ENCODE data around the gene PRDX2.
A peak's percentile ranks its signal among the peaks of the same experiment; 100 is the strongest.

The PRDX2 gene

DNA sequence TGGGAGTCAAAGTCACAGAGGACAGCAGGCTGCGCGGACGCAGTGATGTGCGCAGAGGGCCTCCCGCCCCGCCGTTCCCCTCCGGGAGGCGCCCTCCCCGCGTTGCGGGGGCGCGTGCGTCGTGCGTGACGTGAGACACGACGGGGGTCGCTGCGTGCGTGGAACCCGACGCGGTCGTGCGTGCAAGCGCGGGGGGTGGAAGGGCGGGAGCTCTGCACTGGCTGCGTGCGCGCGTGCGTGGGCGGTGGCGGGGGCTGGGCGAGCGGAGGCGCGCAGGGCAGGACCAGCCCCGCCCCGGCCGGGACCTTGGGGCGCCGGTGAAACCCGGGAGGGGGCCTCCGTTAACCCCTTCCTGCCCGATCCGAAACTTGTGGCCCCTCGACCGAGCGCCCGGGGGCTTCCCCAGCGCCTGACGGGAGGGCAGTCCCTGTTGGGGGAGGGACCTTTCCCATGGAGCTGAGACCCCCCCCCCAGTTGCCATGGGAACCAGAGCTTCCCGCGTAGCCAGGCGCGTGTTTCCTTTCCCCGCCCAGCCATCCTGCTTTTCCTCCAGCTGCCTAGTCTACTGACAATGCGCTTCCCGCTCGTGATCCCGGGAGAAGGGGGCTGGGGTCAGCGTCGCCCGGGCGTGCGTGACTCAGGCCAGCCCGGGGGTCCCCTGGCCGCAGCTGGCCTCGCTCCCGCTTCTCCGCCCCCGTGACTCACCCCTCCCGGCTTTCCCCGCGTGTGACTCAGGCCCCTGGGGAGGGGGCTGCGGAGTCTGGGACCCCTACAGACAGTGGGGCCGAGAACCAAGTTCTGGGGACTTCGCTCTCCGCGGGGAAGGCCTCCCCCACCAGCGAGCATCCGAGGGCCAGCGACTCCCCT, 18.9 kb downstream of the PRDX2 start:
- Histone ChIP-seq H3K14ac (ENCODE audit: low read length in 2 of 2) (peak overlapping the region in 1 of 2 experiments; percentile 98), H3K27ac (ENCODE audit: low read length, poor library complexity, severe bottlenecking) (peak overlapping the region; percentile 60), H2AK5ac (ENCODE audit: low read length, severe bottlenecking) (peak overlapping the region; percentile 49), H2BK5ac (ENCODE audit: low read depth, low read length, poor library complexity, severe bottlenecking) (peak overlapping the region; percentile 40), H3K9ac (ENCODE audit: low read length) (peak overlapping the region; percentile 86), H3K9me3 (ENCODE audit: control insufficient read depth, low read length) (no peaks in the 10 kb centered on the region), H3K36me3 (ENCODE audit: control insufficient read depth in 1 of 2, insufficient read depth in 2 of 2, low read depth in 1 of 2, low read length in 2 of 2) (no peaks in the 10 kb centered on the region), H2AFZ (ENCODE audit: low read depth, low read length) (no peak overlapping the region), H3K4ac (ENCODE audit: low read depth in 1 of 2, low read length in 2 of 2) (peak overlapping the region; percentile 89 to 95), H2BK12ac (ENCODE audit: low read length in 2 of 2) (peak overlapping the region; percentile 94 to 99), H3K27me3 (ENCODE audit: control insufficient read depth in 1 of 2, insufficient read depth in 1 of 2, low read length in 2 of 2) (no peaks in the 10 kb centered on the region), H3K4me3 (ENCODE audit: insufficient read depth in 1 of 2, low read depth in 1 of 2, low read length in 2 of 2) (peak overlapping the region; percentile 57 to 74), H4K8ac (ENCODE audit: low read length) (peak overlapping the region; percentile 98), H3K79me1 (replicated peaks; ENCODE audit: low read length, poor library complexity, severe bottlenecking) (peaks cover 1% of the 10 kb centered on the region), H3K4me2 (ENCODE audit: low read length, poor library complexity, severe bottlenecking) (peak overlapping the region; percentile 91), H4K91ac (ENCODE audit: low read length) (peak overlapping the region; percentile 99), H2BK120ac (ENCODE audit: low read depth, low read length) (peak overlapping the region; percentile 83), H2BK15ac (ENCODE audit: low read depth, poor library complexity, severe bottlenecking) (peak overlapping the region; percentile 60), H3K18ac (ENCODE audit: low read depth in 1 of 2, low read length in 2 of 2) (peak overlapping the region; percentile 95 to 98), H3K4me1 (ENCODE audit: control insufficient read depth, insufficient read depth, low read depth, low read length) (peaks cover 47% of the 10 kb centered on the region), H3K23ac (ENCODE audit: low read length in 2 of 2) (peak overlapping the region in 1 of 2 experiments; percentile 2)
- DNase-seq: peak; percentile 96
- WGBS: under 1% methylated on average over 54 of the region's 88 CpGs

DNA sequence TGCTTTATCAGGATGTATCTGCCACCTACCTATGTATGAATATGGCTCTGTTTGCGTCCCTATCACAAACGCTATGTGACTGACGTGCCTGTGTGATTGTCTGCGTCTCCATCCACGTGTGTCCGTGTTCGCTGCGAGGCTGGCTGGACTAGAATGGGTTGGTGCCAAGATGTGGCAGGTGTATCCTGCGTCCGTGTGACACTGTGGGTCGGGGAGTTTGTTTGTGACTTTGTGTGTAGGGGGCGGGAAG, 19.5 kb downstream of the PRDX2 start:
- H4K91ac ChIP-seq (ENCODE audit: low read length): peak overlapping the region; percentile 99
- peak overlapping the region; percentile 64 to 95 for H3K4ac ChIP-seq (ENCODE audit: low read depth in 1 of 2, low read length in 2 of 2)
- H2AK5ac ChIP-seq (ENCODE audit: low read length, severe bottlenecking): peak overlapping the region; percentile 92
- H4K8ac ChIP-seq (ENCODE audit: low read length): peak overlapping the region; percentile 98
- peak overlapping the region; percentile 91 for H3K4me2 ChIP-seq (ENCODE audit: low read length, poor library complexity, severe bottlenecking)
- H2BK120ac ChIP-seq (ENCODE audit: low read depth, low read length): peak overlapping the region; percentile 83
- H2BK5ac ChIP-seq (ENCODE audit: low read depth, low read length, poor library complexity, severe bottlenecking): peak overlapping the region; percentile 40
- H2BK15ac ChIP-seq (ENCODE audit: low read depth, poor library complexity, severe bottlenecking): no peak overlapping the region
- H3K36me3 ChIP-seq (ENCODE audit: control insufficient read depth in 1 of 2, insufficient read depth in 2 of 2, low read depth in 1 of 2, low read length in 2 of 2): no peaks in the 10 kb centered on the region
- no peaks in the 10 kb centered on the region for H3K27me3 ChIP-seq (ENCODE audit: control insufficient read depth in 1 of 2, insufficient read depth in 1 of 2, low read length in 2 of 2)
- H3K18ac ChIP-seq (ENCODE audit: low read depth in 1 of 2, low read length in 2 of 2): peak overlapping the region; percentile 95 to 98
- H3K4me1 ChIP-seq (ENCODE audit: control insufficient read depth, insufficient read depth, low read depth, low read length): peaks cover 50% of the 10 kb centered on the region
- H3K9ac ChIP-seq (ENCODE audit: low read length): peak overlapping the region; percentile 86
- H3K79me1 ChIP-seq (replicated peaks; ENCODE audit: low read length, poor library complexity, severe bottlenecking): peaks cover 1% of the 10 kb centered on the region
- peak overlapping the region; percentile 99 for H2BK12ac ChIP-seq (ENCODE audit: low read length in 2 of 2)
- H3K27ac ChIP-seq (ENCODE audit: low read length, poor library complexity, severe bottlenecking): peak overlapping the region; percentile 60
- no peak overlapping the region for H2AFZ ChIP-seq (ENCODE audit: low read depth, low read length)
- no peak for DNase-seq
- no peaks in the 10 kb centered on the region for H3K9me3 ChIP-seq (ENCODE audit: control insufficient read depth, low read length)
- 34% methylated on average over 11 of the region's 12 CpGs for WGBS
- peak overlapping the region in 1 of 2 experiments; percentile 46 for H3K23ac ChIP-seq (ENCODE audit: low read length in 2 of 2)
- H3K4me3 ChIP-seq (ENCODE audit: insufficient read depth in 1 of 2, low read depth in 1 of 2, low read length in 2 of 2): peak overlapping the region; percentile 57 to 74
- H3K14ac ChIP-seq (ENCODE audit: low read length in 2 of 2): peak overlapping the region in 1 of 2 experiments; percentile 98

DNA sequence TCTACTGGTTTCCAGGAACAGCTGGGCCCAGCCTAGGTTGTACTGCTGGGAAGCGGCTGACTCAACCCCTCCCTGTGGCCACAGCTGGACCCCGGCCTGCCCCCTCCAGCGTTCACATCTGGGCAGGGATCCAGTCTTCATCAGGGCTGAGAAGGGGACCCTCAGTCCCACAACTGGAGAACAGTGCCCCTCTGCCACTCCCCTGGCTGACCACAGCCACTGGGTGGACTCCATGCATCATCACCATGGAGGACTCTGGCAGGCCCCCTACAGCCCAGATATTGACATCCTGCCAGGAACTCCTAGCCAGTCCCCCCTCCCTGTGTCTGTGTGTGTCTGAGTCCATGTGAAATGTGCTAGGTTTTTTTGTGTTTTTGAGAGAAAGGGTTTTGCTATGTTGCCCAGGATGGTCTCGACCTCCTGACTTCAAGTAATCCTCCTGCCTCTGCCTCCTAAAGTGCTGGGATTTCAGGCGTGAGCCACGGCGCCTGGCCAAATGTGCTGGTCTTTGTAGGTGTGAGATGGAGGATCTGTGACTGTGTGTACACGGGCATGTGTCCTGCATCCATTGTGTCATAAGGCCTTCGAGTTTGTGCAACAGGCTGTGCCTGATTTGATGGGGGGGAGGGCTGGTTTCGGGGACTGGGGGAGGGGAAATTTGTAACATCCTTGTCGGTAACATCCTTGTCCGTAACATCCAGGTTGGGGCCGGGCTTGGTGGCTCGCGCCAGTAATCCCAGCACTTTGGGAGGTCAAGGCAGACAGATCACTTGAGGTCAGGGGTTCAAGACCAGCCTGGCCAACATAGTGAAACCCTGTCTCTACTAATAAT, 22.2 kb downstream of the PRDX2 start:
- peak overlapping the region; percentile 91 for H3K4me2 ChIP-seq (ENCODE audit: low read length, poor library complexity, severe bottlenecking)
- peak overlapping the region; percentile 88 to 95 for H3K18ac ChIP-seq (ENCODE audit: low read depth in 1 of 2, low read length in 2 of 2)
- H3K27me3 ChIP-seq (ENCODE audit: control insufficient read depth in 1 of 2, insufficient read depth in 1 of 2, low read length in 2 of 2): no peaks in the 10 kb centered on the region
- peak overlapping the region in 1 of 2 experiments; percentile 53 for H3K14ac ChIP-seq (ENCODE audit: low read length in 2 of 2)
- DNase-seq: peak; percentile 93
- no peak overlapping the region for H2AFZ ChIP-seq (ENCODE audit: low read depth, low read length)
- peak overlapping the region; percentile 97 for H4K8ac ChIP-seq (ENCODE audit: low read length)
- peaks cover 44% of the 10 kb centered on the region for H3K4me1 ChIP-seq (ENCODE audit: control insufficient read depth, insufficient read depth, low read depth, low read length)
- peaks cover 2 to 4% of the 10 kb centered on the region in 2 experiments for H3K36me3 ChIP-seq (ENCODE audit: control insufficient read depth in 1 of 2, insufficient read depth in 2 of 2, low read depth in 1 of 2, low read length in 2 of 2)
- H3K4ac ChIP-seq (ENCODE audit: low read depth in 1 of 2, low read length in 2 of 2): peak overlapping the region; percentile 85
- H2BK15ac ChIP-seq (ENCODE audit: low read depth, poor library complexity, severe bottlenecking): peak overlapping the region; percentile 75
- H3K9ac ChIP-seq (ENCODE audit: low read length): peak overlapping the region; percentile 93
- peak overlapping the region; percentile 78 for H2AK5ac ChIP-seq (ENCODE audit: low read length, severe bottlenecking)
- peak overlapping the region; percentile 93 to 96 for H2BK12ac ChIP-seq (ENCODE audit: low read length in 2 of 2)
- 61% methylated on average over 11 of the region's 15 CpGs for WGBS
- peak overlapping the region; percentile 87 for H2BK120ac ChIP-seq (ENCODE audit: low read depth, low read length)
- H2BK5ac ChIP-seq (ENCODE audit: low read depth, low read length, poor library complexity, severe bottlenecking): peak overlapping the region; percentile 85
- peak overlapping the region; percentile 97 for H4K91ac ChIP-seq (ENCODE audit: low read length)
- peaks cover 9% of the 10 kb centered on the region for H3K79me1 ChIP-seq (replicated peaks; ENCODE audit: low read length, poor library complexity, severe bottlenecking)
- peak overlapping the region in 1 of 2 experiments; percentile 34 for H3K23ac ChIP-seq (ENCODE audit: low read length in 2 of 2)
- H3K4me3 ChIP-seq (ENCODE audit: insufficient read depth in 1 of 2, low read depth in 1 of 2, low read length in 2 of 2): peak overlapping the region in 1 of 2 experiments; percentile 83
- H3K27ac ChIP-seq (ENCODE audit: low read length, poor library complexity, severe bottlenecking): peak overlapping the region; percentile 91
- no peaks in the 10 kb centered on the region for H3K9me3 ChIP-seq (ENCODE audit: control insufficient read depth, low read length)

DNA sequence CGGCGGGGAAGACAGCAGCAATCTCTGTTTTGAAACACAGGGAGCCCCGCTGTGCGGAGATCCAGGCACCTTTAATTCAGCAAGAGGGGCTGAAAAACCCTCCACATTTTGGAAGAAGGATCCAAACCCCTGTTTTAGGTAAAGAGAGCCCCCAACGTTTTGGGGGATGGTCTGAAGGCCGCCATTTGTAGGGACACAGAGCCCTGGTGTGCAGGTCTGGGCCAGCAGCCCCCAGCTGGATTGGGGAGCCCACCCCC, 22.8 kb downstream of the PRDX2 start:
- Histone ChIP-seq H4K91ac (ENCODE audit: low read length) (peak overlapping the region; percentile 97), H2BK12ac (ENCODE audit: low read length in 2 of 2) (peak overlapping the region; percentile 20 to 51), H2BK120ac (ENCODE audit: low read depth, low read length) (peak overlapping the region; percentile 87), H3K23ac (ENCODE audit: low read length in 2 of 2) (no peak overlapping the region), H2BK15ac (ENCODE audit: low read depth, poor library complexity, severe bottlenecking) (peak overlapping the region; percentile 75), H3K27ac (ENCODE audit: low read length, poor library complexity, severe bottlenecking) (peak overlapping the region; percentile 91), H4K8ac (ENCODE audit: low read length) (peak overlapping the region; percentile 97), H3K9me3 (ENCODE audit: control insufficient read depth, low read length) (no peaks in the 10 kb centered on the region), H3K4me2 (ENCODE audit: low read length, poor library complexity, severe bottlenecking) (peak overlapping the region; percentile 91), H2AK5ac (ENCODE audit: low read length, severe bottlenecking) (peak overlapping the region; percentile 78), H3K4ac (ENCODE audit: low read depth in 1 of 2, low read length in 2 of 2) (peak overlapping the region; percentile 85), H3K4me1 (ENCODE audit: control insufficient read depth, insufficient read depth, low read depth, low read length) (peaks cover 38% of the 10 kb centered on the region), H2AFZ (ENCODE audit: low read depth, low read length) (no peak overlapping the region), H3K27me3 (ENCODE audit: control insufficient read depth in 1 of 2, insufficient read depth in 1 of 2, low read length in 2 of 2) (no peaks in the 10 kb centered on the region), H3K18ac (ENCODE audit: low read depth in 1 of 2, low read length in 2 of 2) (peak overlapping the region; percentile 88 to 95), H3K36me3 (ENCODE audit: control insufficient read depth in 1 of 2, insufficient read depth in 2 of 2, low read depth in 1 of 2, low read length in 2 of 2) (peaks cover 4 to 5% of the 10 kb centered on the region in 2 experiments), H2BK5ac (ENCODE audit: low read depth, low read length, poor library complexity, severe bottlenecking) (peak overlapping the region; percentile 85), H3K4me3 (ENCODE audit: insufficient read depth in 1 of 2, low read depth in 1 of 2, low read length in 2 of 2) (peak overlapping the region in 1 of 2 experiments; percentile 83), H3K79me1 (replicated peaks; ENCODE audit: low read length, poor library complexity, severe bottlenecking) (peaks cover 9% of the 10 kb centered on the region), H3K14ac (ENCODE audit: low read length in 2 of 2) (no peak overlapping the region), H3K9ac (ENCODE audit: low read length) (peak overlapping the region; percentile 93)
- DNase-seq: no peak
- 18% methylated on average over 6 of the region's 6 CpGs for WGBS

Measured in mesenchymal stem cell (in vitro differentiated cells and primary cell).